HAP-1 (cell line): ENCODE results near the gene ACACA.

Experiments used
- DNase-seq, 2 experiments: peaks; one replicate each; pipeline ENCODE4 v3.0.0-alpha.2; 2016 to 2020; ENCODE audit warnings: low spot score in 2 of 2
- H3K27me3 ChIP-seq: fragments of 250-450 bp; sonication (Bioruptor Pico); 2 replicates; pipeline ENCODE4 v1.5.1; 2020; ENCODE audit warnings: low read depth, mild to moderate bottlenecking, moderate library complexity
- H3K36me3 ChIP-seq: fragments of 250-450 bp; sonication (Bioruptor Pico); replicated peaks from 2 replicates; pipeline ENCODE4 v1.5.1; 2020; ENCODE audit warnings: mild to moderate bottlenecking
- H3K4me1 ChIP-seq: fragments of 250-450 bp; sonication (Bioruptor Pico); 2 replicates; pipeline ENCODE4 v1.5.1; 2020; ENCODE audit warnings: mild to moderate bottlenecking
- H3K4me3 ChIP-seq: fragments of 250-450 bp; sonication (Bioruptor Pico); 2 replicates; pipeline ENCODE4 v1.5.1; 2020; ENCODE audit warnings: mild to moderate bottlenecking, moderate library complexity
- H3K9me3 ChIP-seq: fragments of 250-450 bp; sonication (Bioruptor Pico); 2 replicates; pipeline ENCODE4 v1.5.1; 2020; ENCODE audit warnings: mild to moderate bottlenecking, moderate library complexity
- in situ Hi-C: fragments of 300-500 bp; cut with MboI; formaldehyde crosslinking; loops from 3 replicates; pipeline ENCODE4 v1.14.3; 2020; ENCODE audit warnings: low sequenced_read_pairs, inconsistent platforms, mixed read lengths

Gene ACACA

DNA sequence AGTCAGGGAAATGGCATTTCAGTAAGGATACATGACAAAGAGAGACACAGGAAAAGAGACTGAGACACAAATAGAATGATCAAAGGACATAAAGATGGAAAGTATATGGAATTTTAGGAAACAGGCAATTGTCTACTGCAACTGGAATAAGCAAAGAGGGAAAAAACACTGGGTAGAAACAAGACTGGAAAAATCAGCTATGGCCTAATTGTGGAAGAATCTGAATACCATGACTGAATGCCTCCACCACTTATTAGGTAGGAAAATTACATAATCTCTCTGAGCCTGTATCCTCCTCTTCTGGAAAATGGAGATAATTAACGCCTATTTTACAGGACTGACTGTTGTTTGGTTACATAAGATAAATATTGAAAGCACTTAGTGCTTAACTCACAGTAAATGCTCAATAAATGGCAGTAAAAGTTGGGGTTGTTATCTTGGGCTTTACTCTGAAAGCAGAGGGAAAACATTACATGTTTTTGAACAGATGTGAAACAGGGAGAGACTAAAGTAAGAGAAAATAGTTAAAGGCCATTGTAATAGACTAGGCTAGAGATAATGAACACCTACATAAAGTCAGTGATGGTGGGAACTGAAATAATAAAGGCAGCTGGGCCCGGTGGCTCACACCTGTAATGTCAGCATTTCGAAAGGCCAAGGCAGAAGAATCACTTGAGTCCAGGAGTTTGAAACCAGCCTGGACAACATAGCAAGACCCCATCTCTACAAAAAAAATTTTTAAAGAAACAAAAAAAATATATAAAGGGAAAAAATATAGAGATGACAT, 94.3 kb downstream of the ACACA start:
- Histone ChIP-seq H3K9me3 (no peaks in the 10 kb centered on the region), H3K27me3 (no peaks in the 10 kb centered on the region), H3K36me3 (peaks cover 12% of the 10 kb centered on the region), H3K4me1 (peaks cover 10% of the 10 kb centered on the region), H3K4me3 (no peak overlapping the region)
- no peak for DNase-seq
- in situ Hi-C loops, result no loop called here

- Histone ChIP-seq H3K4me3 (no peak overlapping the region), H3K27me3 (no peaks in the 10 kb centered on the region), H3K4me1 (peaks cover 10% of the 10 kb centered on the region), H3K36me3 (peaks cover 15% of the 10 kb centered on the region), H3K9me3 (no peaks in the 10 kb centered on the region)
- DNase-seq, result peak in 1 of 2 experiments; percentile 61
- in situ Hi-C loops, result no loop called here
These were observed 95.7 kb downstream of the ACACA start for GRCh38 chr17:37310940-37311339.

- peaks cover 15% of the 10 kb centered on the region for H3K36me3 ChIP-seq
- DNase-seq, result no peak
- no peaks in the 10 kb centered on the region for H3K9me3 ChIP-seq
- in situ Hi-C loops, result no loop called here
- H3K4me1 ChIP-seq, result peaks cover 10% of the 10 kb centered on the region
- no peak overlapping the region for H3K4me3 ChIP-seq
- no peaks in the 10 kb centered on the region for H3K27me3 ChIP-seq
These were observed 97.6 kb downstream of the ACACA start for GRCh38 chr17:37309051-37309450.

GRCh38 chr17:37305406-37305905, 101.2 kb downstream of the ACACA start:
- DNase-seq, result no peak
- Histone ChIP-seq H3K27me3 (no peaks in the 10 kb centered on the region), H3K4me1 (peaks cover 11% of the 10 kb centered on the region), H3K9me3 (no peaks in the 10 kb centered on the region), H3K36me3 (peaks cover 10% of the 10 kb centered on the region), H3K4me3 (no peak overlapping the region)
- in situ Hi-C loops, result no loop called here

DNA sequence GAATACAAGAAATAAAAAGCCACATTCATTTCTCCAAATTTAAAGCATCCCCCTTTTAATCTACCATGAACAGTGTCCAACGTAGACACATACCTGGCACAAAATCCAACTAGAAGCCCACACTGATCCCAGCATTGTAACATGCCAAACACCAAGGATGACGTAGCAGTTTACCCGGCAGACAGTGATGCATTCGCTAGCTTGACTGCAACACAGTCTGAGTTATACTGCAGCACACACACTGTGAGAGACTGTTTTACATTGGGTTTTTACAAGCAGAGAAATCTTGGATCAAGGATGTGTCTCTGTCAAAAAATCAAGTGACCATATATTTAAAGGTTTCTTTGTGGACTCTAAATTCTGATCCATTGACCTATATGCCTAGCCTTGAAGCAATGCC, 105.3 kb downstream of the ACACA start:
- H3K36me3 ChIP-seq, result no peaks in the 10 kb centered on the region; the same call in 1 of the 2 replicates
- in situ Hi-C loops, result no loop called here
- H3K27me3 ChIP-seq, result no peaks in the 10 kb centered on the region
- DNase-seq, result no peak
- peaks cover 27% of the 10 kb centered on the region for H3K4me1 ChIP-seq
- H3K4me3 ChIP-seq, result no peak overlapping the region
- no peaks in the 10 kb centered on the region for H3K9me3 ChIP-seq

- no peak for DNase-seq
- H3K27me3 ChIP-seq, result no peaks in the 10 kb centered on the region
- no peaks in the 10 kb centered on the region; the same call in 1 of the 2 replicates for H3K36me3 ChIP-seq
- in situ Hi-C loops, result no loop called here
- H3K9me3 ChIP-seq, result no peaks in the 10 kb centered on the region
- H3K4me1 ChIP-seq, result peaks cover 29% of the 10 kb centered on the region
- H3K4me3 ChIP-seq, result no peak overlapping the region
These were observed 106.0 kb downstream of the ACACA start for GRCh38 chr17:37300683-37301082.

DNA sequence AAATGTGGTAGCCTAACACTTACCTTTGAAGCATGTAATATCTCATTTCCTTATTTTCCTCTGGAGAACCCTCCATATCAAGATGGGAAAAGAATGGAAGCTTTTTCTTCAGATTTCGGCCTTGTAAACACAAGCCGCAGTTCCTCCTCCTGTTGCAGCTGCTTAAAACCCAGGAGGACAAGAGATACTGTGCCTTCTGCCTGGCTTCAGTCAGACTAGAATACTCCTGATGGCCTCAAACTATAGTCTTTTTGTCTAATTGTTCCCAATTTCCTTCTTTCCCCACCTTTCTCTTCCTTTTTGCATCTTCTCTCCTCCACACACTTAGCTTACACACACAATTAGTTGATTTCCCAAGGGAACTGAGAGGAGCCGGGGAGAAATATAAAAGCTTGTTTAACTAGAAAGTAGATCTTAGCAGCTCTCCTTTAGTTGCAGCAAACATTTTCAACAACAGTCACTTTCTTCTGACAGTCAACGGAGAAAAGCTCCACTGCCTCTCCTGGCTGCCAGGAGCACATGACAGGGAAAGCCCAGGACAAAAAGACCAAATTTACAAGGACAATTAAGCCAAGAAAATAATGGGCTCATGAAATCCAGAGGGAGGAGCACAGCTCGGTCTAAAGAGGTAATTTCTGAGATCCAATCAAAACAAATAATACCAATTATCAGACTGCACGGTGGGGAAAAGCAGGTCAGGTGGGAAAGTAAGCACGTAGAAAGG, 107.2 kb downstream of the ACACA start:
- Histone ChIP-seq H3K4me3 (no peak overlapping the region), H3K36me3 (no peaks in the 10 kb centered on the region; the same call in 1 of the 2 replicates), H3K27me3 (no peaks in the 10 kb centered on the region), H3K4me1 (peaks cover 36% of the 10 kb centered on the region), H3K9me3 (no peaks in the 10 kb centered on the region)
- peak; percentile 62 to 87 for DNase-seq
- in situ Hi-C loops, result no loop called here

GRCh38 chr17:37295888-37296287, 110.7 kb downstream of the ACACA start:
- Histone ChIP-seq H3K27me3 (no peaks in the 10 kb centered on the region), H3K4me1 (peaks cover 28% of the 10 kb centered on the region), H3K9me3 (no peaks in the 10 kb centered on the region), H3K36me3 (no peaks in the 10 kb centered on the region), H3K4me3 (no peak overlapping the region)
- DNase-seq, result no peak
- in situ Hi-C loops, result no loop called here

GRCh38 chr17:37294888-37295287, 111.7 kb downstream of the ACACA start:
- peak; percentile 21 for DNase-seq
- in situ Hi-C loops, result no loop called here
- Histone ChIP-seq H3K9me3 (no peaks in the 10 kb centered on the region), H3K36me3 (no peaks in the 10 kb centered on the region), H3K27me3 (no peaks in the 10 kb centered on the region), H3K4me3 (no peak overlapping the region), H3K4me1 (peaks cover 19% of the 10 kb centered on the region)

GRCh38 chr17:37293770-37294169, 112.9 kb downstream of the ACACA start:
- in situ Hi-C loops, result no loop called here
- H3K9me3 ChIP-seq, result no peaks in the 10 kb centered on the region
- no peak overlapping the region for H3K4me3 ChIP-seq
- DNase-seq, result no peak
- no peaks in the 10 kb centered on the region for H3K27me3 ChIP-seq
- H3K36me3 ChIP-seq, result no peaks in the 10 kb centered on the region
- peaks cover 10% of the 10 kb centered on the region; the same call in 1 of the 2 replicates for H3K4me1 ChIP-seq

- in situ Hi-C loops, result no loop called here
- no peaks in the 10 kb centered on the region for H3K27me3 ChIP-seq
- H3K4me3 ChIP-seq, result no peak overlapping the region
- H3K4me1 ChIP-seq, result peaks cover 9% of the 10 kb centered on the region; the same call in 1 of the 2 replicates
- DNase-seq, result no peak
- no peaks in the 10 kb centered on the region for H3K36me3 ChIP-seq
- no peaks in the 10 kb centered on the region for H3K9me3 ChIP-seq
These were observed 114.1 kb downstream of the ACACA start for GRCh38 chr17:37292429-37293139.

- H3K4me3 ChIP-seq, result no peak overlapping the region
- peaks cover 13% of the 10 kb centered on the region; the same call in 1 of the 2 replicates for H3K4me1 ChIP-seq
- no peaks in the 10 kb centered on the region for H3K36me3 ChIP-seq
- DNase-seq, result no peak
- H3K27me3 ChIP-seq, result no peaks in the 10 kb centered on the region
- no peaks in the 10 kb centered on the region for H3K9me3 ChIP-seq
- in situ Hi-C loops, result no loop called here
These were observed 115.3 kb downstream of the ACACA start for GRCh38 chr17:37291351-37291750.

GRCh38 chr17:37286430-37286829, 120.2 kb downstream of the ACACA start:
- DNase-seq, result no peak
- Histone ChIP-seq H3K27me3 (no peaks in the 10 kb centered on the region), H3K4me3 (no peak overlapping the region), H3K4me1 (peaks cover 4% of the 10 kb centered on the region; the same call in 1 of the 2 replicates), H3K36me3 (peaks cover 24% of the 10 kb centered on the region), H3K9me3 (no peaks in the 10 kb centered on the region)
- in situ Hi-C loops, result no loop called here
